ENCODE results near the gene PKDCC.

GRCh38 chr2:42008241-42008921 lies 39.4 kb upstream of the PKDCC start:
- no peak for TF ChIP-seq CTCF (IDR thresholded peaks at IDR 0.05)
- TF ChIP-seq EZH2 (IDR thresholded peaks at IDR 0.05; ENCODE audit: borderline replicate concordance, insufficient read depth, low read depth, low read length, poor library complexity, severe bottlenecking) = no peak
